OCI-LY3 (cell line): Measurements from ENCODE around the gene GARIN5B.

Source experiments
- H2AFZ ChIP-seq: fragments of 200-600, 300-600 bp; shearing (Covaris generic); 2 replicates; pipeline ENCODE4 v1.6.0; 2014; ENCODE audit warnings: antibody characterized with exemption, low read depth, low read length
- H3K27ac ChIP-seq: fragments of 200-600, 300-600 bp; sonication (generic); 2 replicates; pipeline ENCODE4 v1.5.1; 2014; ENCODE audit warnings: mild to moderate bottlenecking, low read length, moderate library complexity, mixed read lengths
- H3K27me3 ChIP-seq: fragments of 200-600, 300-600 bp; sonication (generic); 2 replicates; pipeline ENCODE4 v1.6.1; 2014; ENCODE audit warnings: low read depth, low read length, mixed read lengths
- H3K36me3 ChIP-seq: fragments of 200-600, 300-600 bp; sonication (generic); replicated peaks from 2 replicates; pipeline ENCODE3; 2014; ENCODE audit warnings: low read depth, low read length, mixed read lengths
- H3K4me1 ChIP-seq: fragments of 300-600, 200-600 bp; sonication (generic); 2 replicates; pipeline ENCODE4 v1.6.1; 2014; ENCODE audit warnings: low read length, mixed read lengths
- H3K4me2 ChIP-seq: fragments of 200-600, 300-600 bp; sonication (generic); 2 replicates; pipeline ENCODE4 v1.6.1; 2014; ENCODE audit warnings: low read length, mixed read lengths
- H3K4me3 ChIP-seq: fragments of 300-600, 200-600 bp; sonication (generic); 2 replicates; pipeline ENCODE4 v1.5.1; 2014; ENCODE audit warnings: antibody characterized with exemption, mild to moderate bottlenecking, low read length, moderate library complexity
- H3K79me2 ChIP-seq: fragments of 300-600, 200-600 bp; shearing (Covaris generic); 2 replicates; pipeline ENCODE4 v1.6.1; 2014; ENCODE audit warnings: mild to moderate bottlenecking, low read length, mixed read lengths
- H3K9ac ChIP-seq: fragments of 300-600, 200-600 bp; shearing (Covaris generic); 2 replicates; pipeline ENCODE4 v1.6.0; 2014; ENCODE audit warnings: mild to moderate bottlenecking, low read length, moderate library complexity
- H3K9me3 ChIP-seq: fragments of 200-600, 300-600 bp; shearing (Covaris generic); 2 replicates; pipeline ENCODE4 v1.6.1; 2014; ENCODE audit warnings: low read length, mixed read lengths; ENCODE audit not compliant: insufficient read depth
- H4K20me1 ChIP-seq: fragments of 200-600, 300-600 bp; sonication (generic); 2 replicates; pipeline ENCODE4 v1.6.1; 2016; ENCODE audit warnings: low read length, mixed read lengths; ENCODE audit not compliant: insufficient read depth
- EZH2phosphoT487 ChIP-seq: fragments of 200-600 bp; shearing (Covaris generic); IDR thresholded peaks from 2 replicates; pipeline ENCODE4 v1.6.1; 2018; ENCODE audit warnings: antibody characterized with exemption, mixed run types, low read depth
- TF ChIP-seq, protein P1 (sequence below): fragments of 200-600, 300-600 bp; sonication (generic); IDR thresholded peaks from 2 replicates; pipeline ENCODE4 v1.5.1; 2014; ENCODE audit warnings: antibody characterized with exemption, low read length, low read depth

GARIN5B gene

DNA sequence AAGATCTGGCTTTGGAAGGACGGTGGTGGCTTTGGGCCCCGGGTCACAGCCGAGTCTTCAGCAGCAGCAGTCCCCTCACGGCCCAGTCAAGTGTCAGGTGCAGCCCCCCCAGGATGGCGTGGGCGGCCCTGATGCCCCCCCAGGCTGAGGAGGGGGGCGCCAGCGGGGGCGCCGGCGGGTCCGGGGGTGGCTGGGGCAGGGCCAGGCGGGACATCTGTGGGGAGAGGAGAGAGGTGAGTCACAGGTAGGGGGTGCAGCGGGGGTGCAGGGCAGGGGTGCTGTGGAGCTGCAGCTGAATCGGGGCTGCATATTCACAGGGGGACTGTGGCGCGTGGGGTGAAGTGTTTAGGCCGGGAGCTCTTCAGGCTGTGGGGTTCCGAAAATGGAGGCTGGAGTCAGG, 2.9 kb upstream of the GARIN5B start:
- H3K4me1 ChIP-seq = no peaks in the 10 kb centered on the region
- H3K36me3 ChIP-seq = no peaks in the 10 kb centered on the region
- no peak for TF ChIP-seq EZH2phosphoT487
- TF ChIP-seq, protein P1, sequence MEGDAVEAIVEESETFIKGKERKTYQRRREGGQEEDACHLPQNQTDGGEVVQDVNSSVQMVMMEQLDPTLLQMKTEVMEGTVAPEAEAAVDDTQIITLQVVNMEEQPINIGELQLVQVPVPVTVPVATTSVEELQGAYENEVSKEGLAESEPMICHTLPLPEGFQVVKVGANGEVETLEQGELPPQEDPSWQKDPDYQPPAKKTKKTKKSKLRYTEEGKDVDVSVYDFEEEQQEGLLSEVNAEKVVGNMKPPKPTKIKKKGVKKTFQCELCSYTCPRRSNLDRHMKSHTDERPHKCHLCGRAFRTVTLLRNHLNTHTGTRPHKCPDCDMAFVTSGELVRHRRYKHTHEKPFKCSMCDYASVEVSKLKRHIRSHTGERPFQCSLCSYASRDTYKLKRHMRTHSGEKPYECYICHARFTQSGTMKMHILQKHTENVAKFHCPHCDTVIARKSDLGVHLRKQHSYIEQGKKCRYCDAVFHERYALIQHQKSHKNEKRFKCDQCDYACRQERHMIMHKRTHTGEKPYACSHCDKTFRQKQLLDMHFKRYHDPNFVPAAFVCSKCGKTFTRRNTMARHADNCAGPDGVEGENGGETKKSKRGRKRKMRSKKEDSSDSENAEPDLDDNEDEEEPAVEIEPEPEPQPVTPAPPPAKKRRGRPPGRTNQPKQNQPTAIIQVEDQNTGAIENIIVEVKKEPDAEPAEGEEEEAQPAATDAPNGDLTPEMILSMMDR = no peak

DNA sequence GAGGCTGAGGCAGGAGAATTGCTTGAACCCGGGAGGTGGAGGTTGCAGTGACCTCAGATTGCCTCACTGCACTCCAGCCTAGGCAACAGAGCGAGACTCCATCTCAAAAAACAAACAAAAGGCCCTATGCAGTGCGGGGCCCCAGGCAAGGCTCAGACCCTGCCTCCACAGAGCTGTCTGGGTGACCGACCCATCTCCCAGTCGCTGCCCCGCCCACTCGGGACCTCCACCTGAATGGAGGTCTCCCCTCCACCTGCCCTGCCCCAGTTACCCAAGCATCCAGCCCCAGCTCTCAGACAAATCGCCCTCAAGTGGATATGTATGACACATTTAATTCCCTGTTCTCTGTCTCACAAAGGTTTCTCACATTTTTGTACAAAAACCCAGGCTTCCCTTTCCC, 2.2 kb upstream of the GARIN5B start:
- H3K4me2 ChIP-seq = no peak overlapping the region

More for the DNA sequence above, 2.9 kb upstream of the GARIN5B start:
- no peak overlapping the region for H3K27ac ChIP-seq
- no peaks in the 10 kb centered on the region for H3K9me3 ChIP-seq
- no peak overlapping the region for H3K4me3 ChIP-seq
- H4K20me1 ChIP-seq = no peaks in the 10 kb centered on the region
- no peak overlapping the region for H3K9ac ChIP-seq
- no peak overlapping the region for H2AFZ ChIP-seq
- H3K4me2 ChIP-seq = no peak overlapping the region
- H3K79me2 ChIP-seq = no peaks in the 10 kb centered on the region
- 0 out of 2 replicates have a peak, but pooled peaks cover 4% of the 10 kb centered on the region for H3K27me3 ChIP-seq

DNA sequence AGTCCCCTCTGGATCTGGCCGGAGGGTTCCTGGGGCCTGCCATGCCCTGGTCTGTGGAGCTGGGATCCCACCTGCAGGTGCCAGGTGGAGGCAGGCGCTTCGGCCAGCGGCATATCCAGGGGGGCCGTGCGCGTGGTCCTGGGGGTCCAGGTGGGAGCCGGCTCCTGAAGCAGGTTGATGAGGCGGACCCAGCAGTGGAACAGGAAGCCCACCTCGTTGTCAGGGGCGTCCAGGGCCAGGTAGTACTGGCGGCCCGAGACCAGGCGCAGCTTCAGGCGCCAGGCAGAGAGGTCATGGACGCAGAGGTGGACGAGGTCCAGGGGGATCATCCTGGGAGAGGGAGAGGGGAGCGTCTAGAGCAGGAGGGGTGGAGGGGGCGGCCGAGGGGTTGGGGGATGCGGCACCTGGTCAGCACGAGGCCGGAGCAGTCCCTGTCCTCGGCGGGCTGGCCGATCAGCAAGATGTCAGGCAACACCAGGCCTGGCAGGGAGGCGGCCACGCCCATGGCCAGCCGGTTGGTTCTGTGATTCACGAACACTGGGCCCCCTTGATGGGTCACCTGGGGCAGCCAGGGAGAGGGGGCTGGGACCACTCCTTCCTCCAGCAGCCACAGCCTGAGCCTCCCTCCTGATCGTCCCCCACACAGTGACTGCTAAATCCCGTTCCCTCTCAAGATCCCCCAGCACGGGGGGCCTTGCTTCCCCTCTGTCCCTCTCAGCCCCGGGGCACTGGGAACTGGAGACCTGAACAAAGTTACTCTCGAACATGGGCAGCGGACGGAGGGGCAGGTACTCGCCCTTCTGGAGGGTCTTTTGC, 678 bp downstream of the GARIN5B start:
- peaks cover 2% of the 10 kb centered on the region; the same call in 1 of the 2 replicates for H3K27me3 ChIP-seq
- no peaks in the 10 kb centered on the region for H3K9me3 ChIP-seq
- no peak for TF ChIP-seq EZH2phosphoT487
- TF ChIP-seq, protein P1 = no peak
- no peak overlapping the region for H3K4me3 ChIP-seq
- no peaks in the 10 kb centered on the region for H4K20me1 ChIP-seq
- no peaks in the 10 kb centered on the region for H3K4me1 ChIP-seq
- H3K79me2 ChIP-seq = no peaks in the 10 kb centered on the region
- H3K27ac ChIP-seq = no peak overlapping the region
- no peaks in the 10 kb centered on the region for H3K36me3 ChIP-seq
- no peak overlapping the region for H3K9ac ChIP-seq
- no peak overlapping the region for H2AFZ ChIP-seq
- H3K4me2 ChIP-seq = no peak overlapping the region

More for the DNA sequence above, 2.2 kb upstream of the GARIN5B start:
- no peak overlapping the region for H3K4me3 ChIP-seq
- TF ChIP-seq, protein P1 = no peak
- no peak for TF ChIP-seq EZH2phosphoT487
- H3K27ac ChIP-seq = no peak overlapping the region
- H3K36me3 ChIP-seq = no peaks in the 10 kb centered on the region
- no peaks in the 10 kb centered on the region for H3K9me3 ChIP-seq
- no peak overlapping the region for H3K9ac ChIP-seq
- no peaks in the 10 kb centered on the region for H3K79me2 ChIP-seq
- H3K27me3 ChIP-seq = no peaks in the 10 kb centered on the region
- H4K20me1 ChIP-seq = no peaks in the 10 kb centered on the region
- no peaks in the 10 kb centered on the region for H3K4me1 ChIP-seq
- H2AFZ ChIP-seq = no peak overlapping the region

DNA sequence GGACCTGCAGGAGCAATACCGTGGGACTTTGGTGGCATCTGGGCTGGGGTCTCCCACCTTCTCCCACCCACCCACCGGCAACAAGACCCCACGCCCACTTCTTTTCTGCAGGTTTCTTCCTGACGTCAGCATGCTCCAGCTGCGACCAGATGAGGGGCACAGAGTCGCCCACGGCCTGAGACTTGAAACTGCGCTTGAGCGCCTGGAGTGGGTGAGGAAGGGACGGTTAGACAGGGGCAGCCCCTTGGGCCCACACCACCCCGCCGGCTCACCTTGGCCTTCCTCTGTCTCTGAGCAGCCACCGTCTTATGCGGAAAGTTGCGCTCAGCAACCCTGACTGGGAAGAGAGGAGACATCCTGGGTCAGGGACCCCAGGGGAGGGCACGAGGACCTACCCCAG, 2.2 kb downstream of the GARIN5B start:
- H3K4me3 ChIP-seq = no peak overlapping the region
- no peak overlapping the region for H3K9ac ChIP-seq
- H4K20me1 ChIP-seq = no peaks in the 10 kb centered on the region
- H3K27me3 ChIP-seq = peaks cover 5% of the 10 kb centered on the region; the same call in 1 of the 2 replicates
- H3K27ac ChIP-seq = no peak overlapping the region
- no peaks in the 10 kb centered on the region for H3K9me3 ChIP-seq
- H3K36me3 ChIP-seq = no peaks in the 10 kb centered on the region
- no peak for TF ChIP-seq EZH2phosphoT487
- TF ChIP-seq, protein P1 = no peak
- no peak overlapping the region for H2AFZ ChIP-seq
- H3K4me1 ChIP-seq = no peaks in the 10 kb centered on the region
- no peaks in the 10 kb centered on the region for H3K79me2 ChIP-seq
- H3K4me2 ChIP-seq = no peak overlapping the region
